ENCODE results near the gene NDUFS7.

Gene NDUFS7

DNA sequence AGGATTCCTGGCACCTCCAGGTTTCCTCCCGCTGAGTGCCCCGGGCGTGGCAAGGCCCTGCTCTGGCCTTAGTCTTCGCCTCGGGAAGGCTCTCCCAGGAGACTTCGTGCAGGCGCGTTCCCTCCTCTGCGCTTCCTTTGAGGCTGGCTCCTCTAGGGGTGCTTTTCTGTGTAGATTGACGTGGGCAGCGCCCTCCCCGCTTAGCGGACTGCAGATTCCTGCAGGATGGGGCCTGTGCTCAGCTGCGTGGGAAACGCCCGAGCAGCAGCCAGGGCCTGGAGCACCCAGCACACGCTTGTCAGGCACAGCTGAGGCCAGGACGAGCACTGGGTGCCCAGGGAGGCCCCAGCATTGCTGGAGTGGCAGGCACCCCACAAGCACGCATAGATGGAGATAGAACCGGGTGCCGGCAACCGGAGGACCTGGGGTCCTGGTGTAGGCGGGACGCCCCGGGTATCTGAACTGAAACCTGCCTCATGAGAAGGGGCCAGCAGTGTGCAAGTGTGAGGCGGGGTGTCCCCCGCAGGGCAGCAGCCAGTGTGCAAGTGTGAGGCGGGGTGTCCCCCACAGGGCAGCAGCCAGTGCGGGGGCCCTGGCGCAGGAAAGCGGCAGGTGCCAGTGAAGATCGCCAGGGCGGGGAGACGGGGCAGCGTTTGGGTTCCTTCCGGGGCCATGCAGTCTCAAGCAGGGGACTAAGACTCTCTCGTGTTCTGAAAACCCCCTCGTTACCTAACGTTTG lies 3.4 kb downstream of the NDUFS7 start:
- DNase-seq, result no peak

DNA sequence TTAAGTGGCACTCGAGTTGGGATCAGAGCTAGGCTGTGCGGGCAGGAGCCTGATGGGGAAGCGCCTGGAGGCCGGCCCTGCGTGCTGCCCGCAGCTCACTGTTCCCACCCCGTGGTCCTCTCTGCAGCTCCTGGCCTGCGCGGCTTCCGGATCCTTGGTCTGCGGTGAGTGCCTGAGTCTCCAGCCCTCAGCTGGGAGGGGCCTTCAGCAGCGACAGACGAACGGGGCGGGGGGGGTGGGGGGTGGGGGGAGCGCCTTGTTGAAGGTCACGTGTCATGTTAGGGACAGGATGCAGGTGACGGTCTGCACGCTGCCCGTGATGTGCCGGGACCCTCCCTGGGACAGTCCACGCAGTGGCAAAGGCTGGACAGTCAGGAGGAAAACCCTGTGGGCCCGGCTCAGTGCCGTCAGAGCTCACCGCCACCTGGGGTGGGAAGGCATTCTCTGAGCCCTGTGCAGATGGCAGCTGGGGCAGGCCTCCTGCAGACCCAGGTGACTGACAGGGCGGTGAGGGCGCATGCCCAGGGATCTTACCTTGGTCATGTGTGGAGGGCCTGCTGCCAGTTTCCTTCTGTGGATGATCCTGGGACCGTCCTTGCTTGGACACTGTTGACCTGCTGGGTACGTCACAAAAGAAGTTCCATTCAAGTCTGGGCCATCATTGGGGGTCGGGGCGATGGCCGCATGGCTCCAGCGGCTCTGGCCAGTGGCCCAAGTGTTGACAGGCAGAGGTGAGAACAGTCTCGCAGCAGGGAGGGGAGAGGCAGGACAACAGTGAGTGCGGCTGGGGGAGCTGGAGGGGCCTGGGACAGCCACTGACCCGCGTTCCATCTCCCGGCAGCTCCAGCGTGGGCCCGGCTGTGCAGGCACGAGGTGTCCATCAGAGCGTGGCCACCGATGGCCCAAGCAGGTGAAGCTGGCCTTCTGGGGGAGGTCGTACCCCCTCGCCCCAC lies 4.3 kb downstream of the NDUFS7 start:
- peak; percentile 7 for DNase-seq

DNA sequence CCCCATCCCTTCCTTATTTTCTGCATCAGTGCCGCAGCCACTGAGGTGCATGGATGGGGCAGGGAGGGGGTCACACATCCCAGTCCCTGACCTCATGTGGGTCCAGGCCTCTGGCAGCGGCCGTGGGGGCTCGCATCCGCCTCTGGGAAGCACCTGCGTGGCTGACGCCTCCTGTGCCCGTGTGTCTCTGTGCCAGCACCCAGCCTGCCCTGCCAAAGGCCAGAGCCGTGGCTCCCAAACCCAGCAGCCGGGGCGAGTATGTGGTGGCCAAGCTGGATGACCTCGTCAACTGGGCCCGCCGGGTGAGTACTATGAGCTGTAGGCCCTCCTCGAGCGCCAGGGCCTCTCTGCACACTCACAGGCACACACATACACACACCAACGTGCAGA lies 4.9 kb downstream of the NDUFS7 start:
- DNase-seq, result no peak

DNA sequence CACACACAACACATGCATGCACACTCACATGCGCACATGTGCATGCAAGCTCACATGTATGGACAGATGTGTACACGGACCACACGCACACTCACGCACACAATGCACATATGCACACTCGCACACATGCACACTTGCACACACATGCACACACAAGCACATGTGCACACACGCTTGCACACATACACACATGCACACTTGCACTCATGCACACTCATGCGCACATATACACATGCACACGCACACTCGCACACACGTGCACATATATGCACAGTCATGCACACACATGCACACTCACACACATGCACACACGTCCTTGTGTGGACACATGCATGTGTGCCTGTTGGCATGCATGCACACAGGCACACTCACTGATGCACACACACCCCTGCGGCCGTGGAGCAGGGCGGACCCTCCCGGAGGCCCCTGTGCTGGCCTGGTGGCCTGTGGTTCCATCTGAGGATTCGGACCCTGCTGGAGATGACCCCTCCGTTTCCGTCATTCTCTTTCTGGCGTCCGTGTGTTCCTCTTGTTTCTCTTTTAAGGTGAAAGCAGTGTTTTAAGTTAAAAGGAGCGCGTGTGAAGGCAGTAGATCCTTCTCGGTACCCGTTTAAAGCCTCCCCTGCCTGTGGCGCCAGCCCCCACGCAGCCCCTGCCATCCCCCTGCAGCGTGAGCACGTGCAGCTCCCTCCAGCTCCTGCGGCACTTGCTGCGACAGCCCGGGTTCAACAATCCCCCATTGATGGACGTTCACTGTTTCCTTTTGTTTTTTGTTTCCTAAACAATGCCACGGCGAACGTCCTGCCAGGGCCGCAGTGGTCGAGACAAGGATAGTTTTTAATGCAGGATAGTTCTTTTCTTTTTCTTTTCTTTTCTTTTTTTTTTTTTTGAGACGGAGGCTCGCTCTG lies 5.6 kb downstream of the NDUFS7 start:
- DNase-seq, result no peak

DNA sequence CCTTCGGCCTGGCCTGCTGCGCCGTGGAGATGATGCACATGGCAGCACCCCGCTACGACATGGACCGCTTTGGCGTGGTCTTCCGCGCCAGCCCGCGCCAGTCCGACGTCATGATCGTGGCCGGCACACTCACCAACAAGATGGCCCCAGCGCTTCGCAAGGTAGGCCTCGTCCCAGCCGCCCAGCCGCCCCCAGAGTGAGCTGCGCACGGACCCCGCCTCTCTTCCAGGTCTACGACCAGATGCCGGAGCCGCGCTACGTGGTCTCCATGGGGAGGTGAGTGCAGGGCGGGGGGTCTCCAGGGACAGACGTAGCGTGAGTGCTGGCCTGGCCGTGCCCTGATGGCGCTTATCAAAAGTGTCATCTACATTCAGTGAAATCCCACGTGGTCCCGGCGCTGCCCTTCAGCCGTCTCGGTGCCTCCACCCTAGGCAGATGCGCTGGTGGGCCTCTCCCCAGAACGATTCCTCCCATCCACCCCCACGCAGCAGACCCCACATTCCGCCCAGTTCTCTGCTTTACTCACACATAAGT lies 7.2 kb downstream of the NDUFS7 start:
- no peak for DNase-seq

DNA sequence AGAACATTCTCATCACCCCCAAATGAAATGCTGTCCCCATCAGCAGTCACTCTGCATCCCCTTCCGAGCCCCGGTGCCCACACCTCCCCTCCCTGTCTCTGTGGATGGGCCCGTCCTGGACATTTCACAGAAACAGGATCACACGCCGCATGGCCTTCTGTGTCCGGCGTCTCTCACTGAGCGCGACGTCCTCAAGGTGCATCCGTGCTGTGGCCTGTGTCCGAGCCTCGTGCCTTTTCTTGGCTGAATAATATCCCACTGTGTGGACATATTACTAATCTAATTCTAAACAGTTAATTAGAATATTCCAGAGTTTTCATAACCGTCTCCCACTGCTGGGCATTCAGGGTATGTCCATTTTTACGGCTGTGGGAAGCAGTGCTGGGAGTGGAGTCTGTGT lies 8.7 kb downstream of the NDUFS7 start:
- no peak for DNase-seq

DNA sequence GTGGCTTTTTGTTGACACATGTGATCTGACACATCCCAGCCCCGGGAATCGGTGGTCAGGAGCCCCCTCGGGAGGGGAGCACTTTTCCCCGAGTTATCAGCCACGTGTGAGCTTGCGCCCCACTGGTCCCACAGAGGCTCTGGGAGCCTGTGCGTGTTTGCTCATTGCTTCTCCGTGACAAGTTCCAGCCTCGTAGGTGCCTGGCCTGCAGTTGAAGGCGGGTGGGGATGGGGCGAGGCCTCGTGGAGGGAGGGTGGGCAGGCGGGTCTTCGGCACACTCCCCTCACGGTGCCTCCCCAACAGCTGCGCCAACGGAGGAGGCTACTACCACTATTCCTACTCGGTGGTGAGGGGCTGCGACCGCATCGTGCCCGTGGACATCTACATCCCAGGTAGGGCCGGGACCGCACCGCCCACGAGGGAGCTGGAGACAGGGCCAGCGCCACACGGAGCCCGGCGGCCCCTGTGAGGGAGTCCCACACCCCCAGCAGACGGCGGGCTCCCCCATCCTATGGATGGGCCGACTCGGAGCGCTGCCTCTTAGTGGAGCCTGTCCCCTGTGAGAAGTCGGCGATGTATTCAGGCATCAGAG lies 9.3 kb downstream of the NDUFS7 start:
- no peak for DNase-seq

- DNase-seq, result no peak
These were observed 10.1 kb downstream of the NDUFS7 start for GRCh38 chr19:1393841-1394240.

DNA sequence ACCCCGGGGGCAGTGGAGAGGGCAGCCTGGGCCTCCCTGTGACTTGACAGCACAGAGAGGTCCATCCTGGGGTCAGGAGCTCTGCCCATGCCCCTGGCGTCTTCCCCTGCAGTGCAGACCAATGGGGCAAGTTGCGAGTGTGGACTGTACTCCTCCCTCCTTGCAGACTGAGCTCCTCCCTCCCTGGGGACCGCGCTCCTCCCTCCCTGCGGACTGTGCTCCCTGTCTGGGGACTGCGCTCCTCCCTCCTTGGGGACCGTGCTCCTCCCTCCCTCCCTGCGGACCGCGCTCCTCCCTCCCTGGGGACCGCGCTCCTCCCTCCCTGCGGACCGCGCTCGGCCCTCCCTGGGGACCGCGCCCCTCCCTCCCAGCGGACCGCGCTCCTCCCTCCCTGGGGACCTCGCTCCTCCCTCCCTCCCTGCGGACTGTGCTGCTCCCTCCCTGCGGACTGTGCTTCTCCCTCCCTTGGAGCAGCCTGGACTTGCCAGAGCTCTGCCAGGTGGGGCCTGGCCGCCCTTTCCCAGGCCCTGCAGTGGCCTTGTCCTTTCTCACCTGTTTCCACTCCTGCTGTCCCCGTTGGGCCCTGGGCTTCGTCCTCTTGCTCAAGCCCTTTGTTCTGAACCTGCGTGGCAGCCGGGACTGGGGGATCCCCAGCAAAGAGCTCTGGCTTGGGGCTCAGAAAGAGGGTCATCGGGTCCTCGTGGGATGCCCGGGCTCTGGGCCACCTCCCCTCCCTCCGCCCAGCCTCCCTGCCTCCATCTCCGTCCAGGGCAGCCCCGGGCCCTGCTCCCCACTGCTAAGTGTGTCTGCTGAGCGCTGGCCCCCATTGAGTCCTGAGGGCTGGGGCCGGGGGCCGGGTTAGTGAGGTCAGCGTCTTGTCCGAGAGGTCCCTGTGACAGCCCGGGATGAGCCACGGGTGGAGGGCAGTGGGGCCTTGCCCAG lies 10.8 kb downstream of the NDUFS7 start:
- DNase-seq, result no peak

DNA sequence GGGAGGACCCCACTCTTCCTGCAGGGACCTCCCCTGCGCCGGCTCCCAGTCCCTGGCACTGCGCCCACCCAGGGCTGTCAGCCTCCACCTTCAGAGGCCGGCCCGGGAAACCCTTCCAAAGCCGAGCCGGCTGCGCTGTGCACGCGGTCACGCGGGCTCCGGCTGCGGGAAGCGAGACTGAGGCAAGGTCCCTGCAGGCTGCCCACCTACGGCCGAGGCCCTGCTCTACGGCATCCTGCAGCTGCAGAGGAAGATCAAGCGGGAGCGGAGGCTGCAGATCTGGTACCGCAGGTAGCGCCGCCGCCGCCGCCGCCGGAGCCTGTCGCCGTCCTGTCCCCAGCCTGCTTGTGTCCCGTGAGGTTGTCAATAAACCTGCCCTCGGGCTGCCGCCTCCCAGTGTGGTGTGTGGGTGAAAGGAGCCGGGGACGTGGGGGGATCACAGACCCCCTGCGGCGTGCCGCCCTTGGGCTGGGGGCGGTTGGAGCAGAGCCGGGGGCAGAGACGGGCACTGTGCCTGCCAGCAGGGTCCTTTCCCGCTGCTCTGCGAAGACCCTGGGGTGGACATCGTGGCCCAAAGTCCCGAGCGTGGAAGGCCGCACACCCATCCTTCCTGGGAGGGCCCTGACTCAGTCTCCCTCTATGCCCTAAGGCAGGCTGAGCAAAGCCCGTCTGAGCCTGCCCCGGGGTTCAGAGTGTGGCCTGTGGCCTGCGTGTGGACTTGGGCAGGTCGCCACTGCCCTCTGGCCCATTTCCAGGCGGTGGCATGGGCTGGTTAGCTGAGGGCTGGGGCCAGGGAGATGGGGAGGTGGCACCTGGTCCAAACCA lies 11.7 kb downstream of the NDUFS7 start:
- DNase-seq, result no peak

GRCh38 chr19:1396019-1396767 lies 12.5 kb downstream of the NDUFS7 start:
- DNase-seq, result no peak

DNA sequence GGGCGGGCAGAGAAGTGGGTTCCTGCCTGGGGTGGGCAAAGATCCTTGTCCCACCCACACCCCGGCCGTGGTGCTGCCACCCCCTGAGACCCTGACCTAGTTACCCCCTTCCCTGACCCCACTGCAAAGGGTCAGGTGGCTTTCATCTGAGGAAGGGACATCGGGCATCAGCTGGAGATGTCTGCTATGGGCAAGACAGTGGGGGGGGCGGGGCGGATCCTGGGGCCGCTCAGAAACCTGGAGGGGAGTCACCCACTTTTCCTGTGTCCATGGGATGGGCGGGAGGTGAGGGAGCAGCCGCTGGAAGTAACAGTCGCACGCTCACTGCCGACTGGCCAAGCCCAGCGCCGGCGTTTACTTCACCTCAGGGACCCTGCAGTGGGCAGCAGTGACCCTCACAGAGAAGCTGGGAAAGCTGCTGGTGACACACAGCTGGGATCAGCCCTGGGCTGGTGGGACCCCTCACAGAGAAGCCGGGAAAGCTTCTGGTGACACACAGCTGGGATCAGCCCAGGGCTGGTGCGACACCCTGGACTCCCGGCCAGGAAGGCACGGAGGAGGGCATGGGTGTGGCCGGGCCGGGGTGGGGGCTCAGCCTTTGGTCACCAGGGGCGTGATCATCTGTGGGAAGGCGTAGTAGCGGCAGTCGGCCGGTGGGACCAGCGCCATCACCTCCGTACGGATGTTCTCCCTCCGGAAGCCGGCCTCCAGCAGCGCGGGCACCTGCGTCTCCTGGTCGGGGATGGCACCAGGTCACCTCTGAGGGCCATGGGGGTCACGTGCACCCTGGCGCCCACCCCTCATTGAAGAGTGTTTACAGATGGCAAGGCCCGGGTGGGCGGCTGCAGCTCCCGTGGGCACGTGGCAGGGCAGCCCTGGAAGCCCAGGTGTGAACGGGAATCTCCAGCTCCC lies 13.3 kb downstream of the NDUFS7 start:
- no peak for DNase-seq

DNA sequence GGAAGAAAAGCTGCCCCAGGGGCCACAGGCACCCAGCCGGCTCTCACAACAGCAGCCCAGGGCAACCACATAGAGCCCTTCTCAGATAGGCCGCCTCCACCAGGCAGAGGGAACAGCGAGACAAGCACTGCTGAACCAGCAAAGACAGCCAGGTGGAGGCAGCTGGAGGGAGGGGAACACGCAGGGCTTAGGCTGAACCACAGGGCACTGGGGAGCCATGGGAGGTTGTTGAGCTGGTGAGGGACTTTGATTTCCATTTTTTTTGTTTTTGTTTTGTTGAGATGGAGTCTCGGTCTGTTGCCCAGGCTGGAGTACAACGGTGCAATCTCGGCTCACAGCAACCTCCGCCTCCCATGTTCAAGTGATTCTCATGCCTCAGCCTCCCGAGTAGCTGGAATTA lies 14.1 kb downstream of the NDUFS7 start:
- DNase-seq, result no peak

- no peak for DNase-seq
These were observed 15.4 kb downstream of the NDUFS7 start for GRCh38 chr19:1399079-1399478.

- no peak for DNase-seq
These were observed 16.0 kb downstream of the NDUFS7 start for GRCh38 chr19:1399745-1400144.

GRCh38 chr19:1400281-1401137 lies 16.8 kb downstream of the NDUFS7 start:
- DNase-seq, result no peak

DNA sequence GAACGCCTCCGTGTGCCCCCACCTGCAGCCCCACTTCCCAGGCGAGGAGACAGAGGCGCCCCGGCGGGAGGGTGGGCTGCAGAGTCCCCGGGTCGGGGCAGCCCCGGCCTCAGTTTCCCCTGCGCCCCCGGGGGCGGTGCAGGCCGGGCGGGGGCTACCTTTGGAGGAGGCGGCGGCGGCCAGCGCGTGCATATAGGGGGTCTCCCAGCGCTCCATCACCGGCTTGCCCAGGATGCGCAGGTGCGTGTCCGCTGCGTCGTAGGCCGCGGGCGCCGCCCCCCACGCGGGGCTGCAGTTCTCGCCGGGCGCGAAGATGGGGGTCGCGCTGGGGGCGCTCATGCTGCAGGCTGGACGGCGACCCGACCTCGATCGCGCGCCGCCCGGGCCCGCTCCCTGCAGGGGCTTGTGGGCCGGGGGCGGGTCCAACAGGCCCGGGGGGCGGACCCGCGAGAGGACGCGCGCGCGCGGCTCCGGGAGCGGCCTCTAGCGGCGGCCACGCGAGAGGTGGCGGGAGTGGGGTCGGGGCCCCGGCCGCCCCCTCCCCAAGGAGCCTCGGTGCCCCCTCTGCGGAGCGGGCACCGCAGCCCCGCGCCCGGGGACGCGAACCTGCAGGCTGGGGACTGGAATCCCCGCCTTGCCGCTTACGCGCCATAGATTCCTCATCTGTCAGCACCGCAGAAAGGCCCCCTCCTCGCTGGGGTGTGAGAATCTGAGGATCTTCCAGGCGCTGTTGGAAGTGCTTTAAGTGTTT lies 17.6 kb downstream of the NDUFS7 start, which contains the start of gene GAMT:
GAMT (minus strand) TSS at position 405 of the 751 bp plus-strand sequence; CDS start at position 339, 66 bp downstream.
- no peak for DNase-seq

All from DMS153 (cell line).